Endothelial cell of umbilical vein (primary cell): Measurements from ENCODE around the gene SEMA4D. TPM values are rescaled to one million over a fixed set of nuclear protein-coding genes. Genes with fewer than 3 reads are reported as not detected.

Source experiments
- BruUV-seq: library from RNA; stranded (reverse); fragments of 400-500 nt; replicated peaks from 2 replicates; lab custom pipeline; 2021; lab: Mats Ljungman, UMichigan
- CTCF ChIA-PET: fragments of 300-600, 350-600 bp; sonication (Branson Sonifier 250); formaldehyde crosslinking; loops from one replicate; lab custom pipeline; 2021; ENCODE audit warnings: antibody characterized with exemption, inconsistent platforms; lab: Charles Lee
- POLR2A ChIA-PET: fragments of 300-600, 350-600 bp; sonication (Branson Sonifier 250); formaldehyde crosslinking; loops from one replicate; lab custom pipeline; 2021; ENCODE audit warnings: antibody characterized with exemption, inconsistent platforms; lab: Charles Lee
- DNase-seq: peaks from one replicate; pipeline ENCODE4 v3.0.0-alpha.2; 2011; ENCODE audit warnings: low read depth, low spot score
- FAIRE-seq: peaks from 2 replicates; lab custom pipeline; 2011; peaks lifted over from hg19 to GRCh38; lab: Jason Lieb, UNC
- H2AFZ ChIP-seq: 2 replicates; pipeline ENCODE4 v1.6.0; 2012; ENCODE audit warnings: low read depth, low read length, control low read depth, inconsistent platforms
- H3K27ac ChIP-seq: 2 replicates; pipeline ENCODE4 v1.5.1; 2011; ENCODE audit warnings: low read depth, mild to moderate bottlenecking, control low read depth, low read length, moderate library complexity; ENCODE audit not compliant: insufficient read depth
- H3K27me3 ChIP-seq, 2 experiments: 2 replicates each; pipeline versions ENCODE4 v1.6.0 to v1.6.1; 2011; ENCODE audit warnings: low read length in 2 of 2, mixed read lengths in 1 of 2; ENCODE audit not compliant: control insufficient read depth in 2 of 2, insufficient read depth in 2 of 2
- H3K36me3 ChIP-seq, 2 experiments: 2 replicates in 1 of 2; 3 replicates in 1 of 2; pipeline ENCODE4 v1.5.1; 2011; ENCODE audit warnings: low read length in 2 of 2, mild to moderate bottlenecking in 1 of 2, moderate library complexity in 1 of 2; ENCODE audit not compliant: control insufficient read depth in 2 of 2, insufficient read depth in 2 of 2; ENCODE audit errors: extremely low read depth in 1 of 2
- H3K4me1 ChIP-seq: 3 replicates; pipeline ENCODE4 v1.5.1; 2011; ENCODE audit warnings: mild to moderate bottlenecking, low read length; ENCODE audit not compliant: control insufficient read depth, insufficient read depth; ENCODE audit errors: extremely low read depth
- H3K4me2 ChIP-seq: 2 replicates; pipeline ENCODE4 v1.6.1; 2011; ENCODE audit warnings: low read length, control low read depth, mixed read lengths; ENCODE audit not compliant: insufficient read depth
- H3K4me3 ChIP-seq, 3 experiments: fragments of 200-600 bp in 1 of 3; sonication (generic), shearing (Covaris generic) in 1 of 3; replicated peaks in 1 of 3; 2 replicates each; pipeline ENCODE4 v1.5.1; 2011 to 2016; ENCODE audit warnings: control low read depth in 3 of 3, low read length in 3 of 3, mild to moderate bottlenecking in 2 of 3, inconsistent platforms in 1 of 3, low read depth in 1 of 3, moderate library complexity in 1 of 3; ENCODE audit not compliant: insufficient read depth in 1 of 3
- H3K79me2 ChIP-seq: 2 replicates; pipeline ENCODE4 v1.6.0; 2012; ENCODE audit warnings: low read length, inconsistent platforms; ENCODE audit not compliant: control insufficient read depth, insufficient read depth
- H3K9ac ChIP-seq: replicated peaks from 2 replicates; pipeline ENCODE3; 2011; ENCODE audit warnings: low read length, control low read depth; ENCODE audit not compliant: insufficient read depth; ENCODE audit errors: extremely low read depth
- H3K9me1 ChIP-seq: replicated peaks from 3 replicates; pipeline ENCODE4 v1.6.0; 2011; ENCODE audit warnings: mild to moderate bottlenecking, low read length; ENCODE audit not compliant: control insufficient read depth, insufficient read depth; ENCODE audit errors: extremely low read depth
- H3K9me3 ChIP-seq: replicated peaks from 2 replicates; pipeline ENCODE4 v1.5.1; 2012; ENCODE audit warnings: low read length, inconsistent platforms; ENCODE audit not compliant: control insufficient read depth, insufficient read depth
- H4K20me1 ChIP-seq: replicated peaks from 2 replicates; pipeline ENCODE3; 2011; ENCODE audit warnings: mild to moderate bottlenecking, low read length; ENCODE audit not compliant: control insufficient read depth, insufficient read depth; ENCODE audit errors: extremely low read depth
- EZH2 ChIP-seq: IDR thresholded peaks from 2 replicates; pipeline ENCODE4 v1.6.1; 2012; ENCODE audit warnings: borderline replicate concordance, low read depth, mild to moderate bottlenecking, moderate library complexity, low read length, inconsistent platforms; ENCODE audit not compliant: severe bottlenecking
- FOS ChIP-seq: IDR thresholded peaks from 2 replicates; pipeline ENCODE4 v1.6.1; 2011; ENCODE audit warnings: mild to moderate bottlenecking, low read length, moderate library complexity, borderline replicate concordance; ENCODE audit not compliant: insufficient read depth
- GATA2 ChIP-seq: IDR thresholded peaks from 2 replicates; pipeline ENCODE4 v1.7.0; 2011; ENCODE audit warnings: low read depth, mild to moderate bottlenecking, moderate library complexity, mixed read lengths, low read length; ENCODE audit not compliant: insufficient read length, insufficient read depth
- JUN ChIP-seq: IDR thresholded peaks from 2 replicates; pipeline ENCODE4 v1.6.1; 2011; ENCODE audit warnings: borderline replicate concordance, low read depth; ENCODE audit not compliant: insufficient read length, insufficient read depth
- MYC ChIP-seq: IDR thresholded peaks from one replicate; pipeline ENCODE4 v1.6.1; 2011; ENCODE audit warnings: mild to moderate bottlenecking, low read depth, low read length
- POLR2A ChIP-seq: IDR thresholded peaks from 2 replicates; pipeline ENCODE4 v1.6.1; 2012; ENCODE audit warnings: low read depth, mild to moderate bottlenecking, control low read depth, low read length
- POLR2AphosphoS5 ChIP-seq: IDR thresholded peaks from 2 replicates; pipeline ENCODE4 v1.6.1; 2012; ENCODE audit warnings: low read depth, mild to moderate bottlenecking, control low read depth, low read length, moderate library complexity; ENCODE audit not compliant: insufficient read depth
- dilution Hi-C: fragments of 300-500 bp; cut with MboI; formaldehyde crosslinking; loops from one replicate; pipeline ENCODE4 v1.15.0; 2019; ENCODE audit warnings: low sequenced_read_pairs; ENCODE audit not compliant: extremely low pct_ligation_motif_present
- intact Hi-C: fragments of 100-400 bp; cut with micrococcal nuclease; formaldehyde crosslinking; loops from one replicate; pipeline ENCODE4 v1.10.0; 2022
- polyA plus RNA-seq, 4 experiments: library from polyadenylated mRNA; depleted of rRNA in 3 of 4; stranded (reverse) in 3 of 4; unstranded in 1 of 4; fragments of >200 nt; gene quantifications; 2 replicates each; pipeline versions ENCODE4 v1.2.1 to v1.2.3, GENCODE V29; 2011 to 2012; ENCODE audit warnings: missing spikeins in 1 of 4
- total RNA-seq: library from RNA; stranded (reverse); gene quantifications from 2 replicates; pipeline ENCODE4 v1.2.3, GENCODE V29; 2021
- TF ChIP-seq, protein P1 (sequence below): IDR thresholded peaks from 2 replicates; pipeline ENCODE4 v1.6.1; 2011; ENCODE audit not compliant: insufficient read depth, insufficient read length
- TF ChIP-seq, protein P2 (sequence below), 2 donors: IDR thresholded peaks; 1 replicate in 1 of 2; 2 replicates in 1 of 2; pipeline ENCODE4 v1.5.1; 2011; ENCODE audit warnings: low read length in 2 of 2, mild to moderate bottlenecking in 2 of 2, moderate library complexity in 2 of 2, control low read depth in 1 of 2, inconsistent platforms in 1 of 2, low read depth in 1 of 2; ENCODE audit not compliant: insufficient read depth in 1 of 2; ENCODE audit errors: extremely low read depth in 1 of 2

The SEMA4D gene
- total and polyA plus RNA-seq, 2 donors (not counting 3 experiments of a cell fraction or from before 2014, with no cell fraction given): 3.9 to 15.7 TPM

DNA sequence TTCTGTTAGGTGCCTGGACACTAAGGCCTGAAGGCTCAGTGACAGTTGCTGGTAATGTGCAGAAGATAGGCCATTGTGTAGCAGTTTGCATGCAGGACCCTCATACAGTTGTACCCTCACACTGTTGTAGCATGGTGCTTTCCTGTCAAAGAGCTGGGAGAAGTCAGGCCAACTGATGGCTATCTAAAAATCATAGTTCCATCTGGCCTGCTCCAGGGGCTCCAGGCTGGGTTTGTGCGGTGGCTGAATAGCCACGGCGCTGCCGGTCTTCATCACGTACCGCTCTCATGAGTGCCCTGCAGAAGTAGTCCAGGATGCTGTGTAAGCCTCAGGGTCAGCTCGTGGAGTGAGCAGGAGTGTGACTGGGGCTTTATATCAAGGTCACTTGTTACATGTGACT lies 167.4 kb downstream of the SEMA4D start:
- Histone ChIP-seq H3K27ac (no peak overlapping the region), H3K4me1 (no peaks in the 10 kb centered on the region), H3K4me3 (no peak overlapping the region), H3K27me3 (no peaks in the 10 kb centered on the region), H2AFZ (no peak overlapping the region), H3K4me2 (no peak overlapping the region), H3K79me2 (no peaks in the 10 kb centered on the region), H3K36me3 (peaks cover 11 to 17% of the 10 kb centered on the region in 2 experiments), H3K9me1 (no peaks in the 10 kb centered on the region), H3K9me3 (no peaks in the 10 kb centered on the region), H3K9ac (no peak overlapping the region), H4K20me1 (no peaks in the 10 kb centered on the region)
- TF ChIP-seq, protein P1, sequence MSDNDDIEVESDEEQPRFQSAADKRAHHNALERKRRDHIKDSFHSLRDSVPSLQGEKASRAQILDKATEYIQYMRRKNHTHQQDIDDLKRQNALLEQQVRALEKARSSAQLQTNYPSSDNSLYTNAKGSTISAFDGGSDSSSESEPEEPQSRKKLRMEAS: no peak
- TF ChIP-seq JUN (no peak), POLR2AphosphoS5 (no peak), FOS (no peak), POLR2A (no peak), EZH2 (no peak), MYC (no peak), GATA2 (no peak)
- TF ChIP-seq, protein P2, sequence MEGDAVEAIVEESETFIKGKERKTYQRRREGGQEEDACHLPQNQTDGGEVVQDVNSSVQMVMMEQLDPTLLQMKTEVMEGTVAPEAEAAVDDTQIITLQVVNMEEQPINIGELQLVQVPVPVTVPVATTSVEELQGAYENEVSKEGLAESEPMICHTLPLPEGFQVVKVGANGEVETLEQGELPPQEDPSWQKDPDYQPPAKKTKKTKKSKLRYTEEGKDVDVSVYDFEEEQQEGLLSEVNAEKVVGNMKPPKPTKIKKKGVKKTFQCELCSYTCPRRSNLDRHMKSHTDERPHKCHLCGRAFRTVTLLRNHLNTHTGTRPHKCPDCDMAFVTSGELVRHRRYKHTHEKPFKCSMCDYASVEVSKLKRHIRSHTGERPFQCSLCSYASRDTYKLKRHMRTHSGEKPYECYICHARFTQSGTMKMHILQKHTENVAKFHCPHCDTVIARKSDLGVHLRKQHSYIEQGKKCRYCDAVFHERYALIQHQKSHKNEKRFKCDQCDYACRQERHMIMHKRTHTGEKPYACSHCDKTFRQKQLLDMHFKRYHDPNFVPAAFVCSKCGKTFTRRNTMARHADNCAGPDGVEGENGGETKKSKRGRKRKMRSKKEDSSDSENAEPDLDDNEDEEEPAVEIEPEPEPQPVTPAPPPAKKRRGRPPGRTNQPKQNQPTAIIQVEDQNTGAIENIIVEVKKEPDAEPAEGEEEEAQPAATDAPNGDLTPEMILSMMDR (IDR thresholded peaks at IDR 0.05; ENCODE audit: extremely low read depth in 1 of 2, insufficient read depth in 1 of 2, low read depth in 1 of 2, low read length in 2 of 2): no peak
- intact Hi-C loops: no loop called here
- ChIA-PET CTCF (interaction anchor here (1.1 kb wide), 1 partner anchor 218 kb away, joined by 3 read pairs; no protein-coding TSS in a partner anchor), POLR2A (no interaction called here)
- DNase-seq: no peak
- dilution Hi-C loops: no loop called here
- no TSS peak for BruUV-seq
- no peak for FAIRE-seq
